HG02981 (cell line): ENCODE results near the gene RUNX1.

Source experiments
- ATAC-seq: cut with Tn5 transposase; IDR thresholded peaks from one replicate; pipeline ENCODE4 v1.9.1; 2021; ENCODE audit warnings: mild to moderate bottlenecking, moderate library complexity; ENCODE audit not compliant: unreplicated experiment

Gene RUNX1

DNA sequence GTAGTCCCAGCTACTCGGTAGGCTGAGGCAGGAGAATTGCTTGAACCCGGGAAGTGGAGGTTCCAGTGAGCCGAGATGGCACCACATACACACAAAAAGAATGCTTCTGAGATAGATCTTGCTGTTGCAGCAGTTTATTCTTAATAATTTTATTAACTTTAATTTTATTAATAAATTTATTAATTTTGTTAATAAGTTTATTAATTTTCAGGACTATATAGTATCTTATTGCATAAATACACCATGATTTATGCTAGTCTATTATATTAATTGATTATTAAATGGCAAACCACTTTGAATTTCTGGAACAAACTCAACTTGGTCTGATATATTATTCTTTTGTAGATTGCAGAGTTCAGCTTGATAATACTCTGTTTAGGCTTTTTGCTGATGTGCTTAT lies 280.8 kb downstream of the RUNX1 start:
- ATAC-seq = no peak

GRCh38 chr21:34766862-34767261 lies 282.2 kb downstream of the RUNX1 start:
- no peak for ATAC-seq

- no peak for ATAC-seq
These were observed 283.5 kb downstream of the RUNX1 start for GRCh38 chr21:34765619-34766018.

DNA sequence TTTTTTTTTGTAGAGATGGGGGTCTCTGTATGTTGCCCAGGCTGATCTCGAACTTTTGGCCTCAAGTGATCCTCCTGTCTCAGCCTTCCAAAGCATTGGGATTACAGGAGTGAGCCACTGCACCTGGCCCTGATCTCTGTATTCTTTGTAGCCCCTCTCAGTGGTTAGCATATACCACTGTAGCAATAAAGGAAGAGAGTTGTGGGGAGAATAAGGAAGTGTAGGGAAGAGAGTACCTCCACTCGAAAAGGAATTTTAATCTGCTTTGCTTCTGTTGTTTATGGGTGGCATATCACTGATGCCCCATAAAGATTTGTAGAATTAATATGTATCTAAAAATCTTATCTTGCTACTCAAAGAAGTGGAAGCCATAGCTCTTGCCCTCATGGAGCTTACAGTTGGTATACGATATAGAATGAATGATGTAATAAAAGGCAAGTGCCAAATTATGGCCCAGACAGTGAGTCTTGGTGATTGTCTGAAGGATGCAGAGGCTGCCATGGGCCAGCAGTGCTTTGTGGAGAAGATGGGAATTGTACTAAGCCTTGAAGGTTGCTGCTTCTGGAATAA lies 284.3 kb downstream of the RUNX1 start:
- ATAC-seq = no peak

GRCh38 chr21:34762786-34763185 lies 286.3 kb downstream of the RUNX1 start:
- no peak for ATAC-seq

- no peak for ATAC-seq
These were observed 287.3 kb downstream of the RUNX1 start for GRCh38 chr21:34761758-34762330.

GRCh38 chr21:34754690-34755647 lies 294.1 kb downstream of the RUNX1 start:
- ATAC-seq = no peak

DNA sequence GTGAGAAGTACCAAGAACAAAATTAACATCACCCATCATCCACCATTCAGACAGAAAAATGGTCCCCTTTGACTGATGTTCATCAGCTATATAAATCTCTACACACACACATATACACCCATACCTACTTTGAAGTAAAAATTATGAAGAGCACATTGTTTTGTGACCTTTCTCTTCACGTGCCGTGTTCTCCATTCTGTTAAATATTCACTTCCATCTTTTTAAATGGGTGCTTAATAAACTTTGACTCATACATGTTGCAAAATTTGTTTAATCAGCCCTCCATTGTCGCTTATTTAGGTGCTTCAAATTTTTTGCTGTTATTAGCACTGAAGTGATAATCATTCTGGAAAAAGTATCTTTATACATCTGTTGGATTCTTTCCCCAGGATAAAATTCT lies 300.2 kb downstream of the RUNX1 start:
- ATAC-seq = no peak

- peak; percentile 85 for ATAC-seq
These were observed 303.4 kb downstream of the RUNX1 start for GRCh38 chr21:34745557-34746255.

GRCh38 chr21:34744801-34745200 lies 304.3 kb downstream of the RUNX1 start:
- no peak for ATAC-seq

DNA sequence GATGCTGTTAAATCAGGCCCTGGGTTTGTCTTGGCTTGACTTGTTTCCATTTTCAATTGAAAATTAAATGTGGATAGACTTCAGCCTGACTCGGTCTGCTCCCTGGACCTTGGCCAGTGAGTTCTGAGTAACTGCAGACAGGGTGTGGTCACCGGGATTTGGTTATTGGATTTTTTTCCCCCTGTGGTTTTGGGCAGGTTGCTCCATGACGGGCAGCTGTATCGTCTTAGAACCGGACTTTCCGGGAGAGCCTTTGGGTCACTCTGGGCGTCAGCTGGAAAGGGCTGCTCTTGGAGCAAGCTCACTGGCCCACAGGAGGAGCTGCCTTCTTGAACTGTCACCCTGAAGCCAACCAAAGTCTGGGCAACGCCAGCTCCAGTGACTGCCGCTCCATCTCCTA lies 305.3 kb downstream of the RUNX1 start:
- no peak for ATAC-seq

DNA sequence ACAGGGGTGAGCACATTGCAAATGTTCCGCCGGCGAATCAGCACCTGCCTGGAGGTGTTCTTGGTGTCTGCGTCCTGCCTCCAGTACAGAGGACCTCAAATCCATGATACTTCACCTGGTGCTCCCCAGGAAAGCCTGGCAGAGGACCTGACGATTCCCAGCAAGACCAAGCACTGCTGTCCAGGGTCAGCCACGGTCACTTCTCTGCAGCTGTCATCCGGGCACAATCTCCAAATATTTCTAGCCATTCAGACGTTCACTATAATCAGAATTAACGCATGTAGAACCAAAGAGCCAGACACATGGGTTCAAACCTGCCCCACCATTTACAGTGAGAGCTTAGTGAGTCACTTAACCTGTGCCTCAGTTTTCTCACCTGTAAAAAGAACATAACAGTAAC lies 305.8 kb downstream of the RUNX1 start:
- no peak for ATAC-seq

DNA sequence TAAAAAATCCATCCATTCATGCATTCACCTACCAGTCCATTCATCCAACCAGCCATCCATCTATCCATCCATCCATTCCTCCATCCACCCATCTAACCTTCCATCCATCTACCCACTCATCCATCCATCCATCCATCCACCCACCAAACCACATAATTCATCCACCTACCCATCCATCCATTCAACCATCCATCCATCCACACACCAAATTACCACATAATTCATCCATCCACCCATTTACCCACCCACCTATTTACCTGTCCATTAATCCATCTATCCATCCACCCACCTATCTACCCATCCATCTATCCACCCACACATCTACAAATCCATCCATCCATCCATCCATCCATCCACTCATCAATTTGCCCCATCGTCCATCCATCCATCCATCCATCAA lies 308.9 kb downstream of the RUNX1 start:
- ATAC-seq = no peak
